Measurements from ENCODE around the gene GADL1. TPM values are rescaled to one million over a fixed set of nuclear protein-coding genes. Genes with fewer than 3 reads are reported as not detected.
A peak's percentile ranks its signal among the peaks of the same experiment; 100 is the strongest.

GADL1 gene
- polyA plus RNA-seq, 1 experiment: not detected

- CTCF ChIA-PET: interaction anchor here (0.8 to 8.3 kb wide), 11 partner anchors 17 to 740 kb away, joined by 3 to 87 read pairs (median 7); no protein-coding TSS in a partner anchor
Measured at GRCh38 chr3:30752491-30752890, 142.0 kb downstream of the GADL1 start.

GRCh38 chr3:30751610-30752299 is 142.7 kb downstream of the GADL1 start:
- Histone ChIP-seq H3K27me3 (ENCODE audit: control insufficient read depth, insufficient read depth, low read length) (no peaks in the 10 kb centered on the region), H3K9me3 (ENCODE audit: control insufficient read depth, insufficient read depth, low read length) (no peaks in the 10 kb centered on the region), H3K4me3 (ENCODE audit: low read depth, low read length) (no peak overlapping the region), H3K27ac (ENCODE audit: low read depth, low read length) (no peak overlapping the region)
- peak; percentile 60 for TF ChIP-seq CTCF (IDR thresholded peaks at IDR 0.05; ENCODE audit: low read depth, low read length)
- ChIA-PET CTCF (interaction anchor here (0.6 to 8.3 kb wide), 19 partner anchors 9 to 908 kb away, joined by 3 to 87 read pairs (median 4); no protein-coding TSS in a partner anchor), POLR2A (no interaction called here)
- DNase-seq (ENCODE audit: low read depth, low spot score): no peak

More at GRCh38 chr3:30752491-30752890, 142.0 kb downstream of the GADL1 start:
- H3K4me3 ChIP-seq (ENCODE audit: low read depth, low read length): no peak overlapping the region
- TF ChIP-seq CTCF (IDR thresholded peaks at IDR 0.05; ENCODE audit: low read depth, low read length): no peak
- H3K27me3 ChIP-seq (ENCODE audit: control insufficient read depth, insufficient read depth, low read length): no peaks in the 10 kb centered on the region
- H3K9me3 ChIP-seq (ENCODE audit: control insufficient read depth, insufficient read depth, low read length): no peaks in the 10 kb centered on the region
- H3K27ac ChIP-seq (ENCODE audit: low read depth, low read length): no peak overlapping the region
- POLR2A ChIA-PET: interaction anchor here (0.6 kb wide), 1 partner anchor 671 kb away, joined by 3 read pairs; no protein-coding TSS in a partner anchor
- DNase-seq (ENCODE audit: low read depth, low spot score): no peak

GRCh38 chr3:30750967-30751366 is 143.5 kb downstream of the GADL1 start:
- no peak overlapping the region for H3K4me3 ChIP-seq (ENCODE audit: low read depth, low read length)
- no peaks in the 10 kb centered on the region for H3K27me3 ChIP-seq (ENCODE audit: control insufficient read depth, insufficient read depth, low read length)
- H3K9me3 ChIP-seq (ENCODE audit: control insufficient read depth, insufficient read depth, low read length): no peaks in the 10 kb centered on the region
- ChIA-PET CTCF (interaction anchor here (0.9 to 8.3 kb wide), 7 partner anchors 13 to 739 kb away, joined by 3 to 87 read pairs (median 8); no protein-coding TSS in a partner anchor), POLR2A (no interaction called here)
- no peak for TF ChIP-seq CTCF (IDR thresholded peaks at IDR 0.05; ENCODE audit: low read depth, low read length)
- no peak overlapping the region for H3K27ac ChIP-seq (ENCODE audit: low read depth, low read length)
- no peak for DNase-seq (ENCODE audit: low read depth, low spot score)

DNA sequence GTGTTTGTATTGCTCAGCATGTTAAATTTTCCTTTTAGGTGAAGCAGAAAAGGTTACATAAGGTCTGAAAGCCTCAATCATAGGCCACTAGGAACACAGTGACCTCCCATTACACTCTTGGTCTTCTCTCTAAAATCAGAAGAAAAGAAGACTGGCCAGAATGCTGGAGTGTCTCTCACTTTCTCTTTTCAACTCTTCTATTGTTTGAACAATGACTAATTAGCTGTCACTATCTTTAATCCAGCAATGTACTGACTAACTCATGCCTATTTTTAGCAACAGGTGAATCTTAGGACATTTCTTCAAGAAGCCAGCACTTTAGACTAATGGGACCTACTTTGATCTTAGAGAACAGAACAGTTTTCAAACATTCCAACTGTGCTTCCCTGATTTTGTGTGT is 145.2 kb downstream of the GADL1 start:
- CTCF ChIA-PET: interaction anchor here (0.5 to 8.3 kb wide), 3 partner anchors 56 to 707 kb away, joined by 3 to 87 read pairs (median 9); no protein-coding TSS in a partner anchor
- no peak for DNase-seq (ENCODE audit: low read depth, low spot score)

More for the DNA sequence above, 145.2 kb downstream of the GADL1 start:
- no peak for TF ChIP-seq CTCF (IDR thresholded peaks at IDR 0.05; ENCODE audit: low read depth, low read length)
- H3K4me3 ChIP-seq (ENCODE audit: low read depth, low read length): no peak overlapping the region
- no peaks in the 10 kb centered on the region for H3K9me3 ChIP-seq (ENCODE audit: control insufficient read depth, insufficient read depth, low read length)
- H3K27ac ChIP-seq (ENCODE audit: low read depth, low read length): no peak overlapping the region
- POLR2A ChIA-PET: no interaction called here
- no peaks in the 10 kb centered on the region for H3K27me3 ChIP-seq (ENCODE audit: control insufficient read depth, insufficient read depth, low read length)
